Ramos (cell line): Measurements from ENCODE around the gene GREB1L.
"Not testable (repeated sequence)": the region's sequence is repeated elsewhere in the genome, so short reads cannot be mapped to it uniquely, and the experiment has no call there.

Source experiments
- in situ Hi-C: fragments of 300-500 bp; cut with MboI; formaldehyde crosslinking; loops from one replicate; pipeline ENCODE4 v1.14.3; 2022; ENCODE audit warnings: low sequenced_read_pairs; ENCODE audit not compliant: unreplicated experiment

GREB1L gene

GRCh38 chr18:21261352-21261751 lies 19.3 kb downstream of the GREB1L start:
- in situ Hi-C loops, result no loop called here

- in situ Hi-C loops, result no loop called here
These were observed 20.2 kb downstream of the GREB1L start for GRCh38 chr18:21262244-21262643.

GRCh38 chr18:21262979-21263378 lies 20.9 kb downstream of the GREB1L start:
- in situ Hi-C loops, result no loop called here

GRCh38 chr18:21264651-21265050 lies 22.6 kb downstream of the GREB1L start:
- in situ Hi-C loops, result no loop called here

- in situ Hi-C loops, result no loop called here
These were observed 24.1 kb downstream of the GREB1L start for GRCh38 chr18:21265971-21266673.

DNA sequence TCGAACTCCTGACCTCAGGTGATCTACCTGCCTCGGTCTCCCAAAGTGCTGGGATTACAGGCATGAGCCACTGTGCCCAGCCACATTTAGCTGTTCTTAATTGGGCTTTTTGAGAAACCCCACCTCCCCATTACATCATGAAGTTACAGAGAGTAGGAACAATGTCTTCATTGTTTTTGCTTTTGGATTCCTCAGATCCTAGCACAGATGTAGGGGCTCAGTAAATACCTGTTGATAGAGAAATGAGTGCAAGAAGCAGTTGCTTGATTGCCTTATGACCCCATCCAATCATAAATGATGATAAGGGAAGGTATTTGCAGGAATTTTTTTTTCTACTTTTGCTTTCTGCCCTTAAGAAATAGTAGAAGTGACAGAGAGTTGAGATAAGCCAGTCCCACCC lies 25.4 kb downstream of the GREB1L start:
- in situ Hi-C loops, result no loop called here

GRCh38 chr18:21269349-21269748 lies 27.3 kb downstream of the GREB1L start:
- in situ Hi-C loops, result no loop called here

GRCh38 chr18:21270453-21270852 lies 28.4 kb downstream of the GREB1L start:
- in situ Hi-C loops, result no loop called here

GRCh38 chr18:21272016-21272579 lies 30.1 kb downstream of the GREB1L start:
- in situ Hi-C loops, result no loop called here

GRCh38 chr18:21273568-21273967 lies 31.5 kb downstream of the GREB1L start:
- in situ Hi-C loops, result no loop called here

DNA sequence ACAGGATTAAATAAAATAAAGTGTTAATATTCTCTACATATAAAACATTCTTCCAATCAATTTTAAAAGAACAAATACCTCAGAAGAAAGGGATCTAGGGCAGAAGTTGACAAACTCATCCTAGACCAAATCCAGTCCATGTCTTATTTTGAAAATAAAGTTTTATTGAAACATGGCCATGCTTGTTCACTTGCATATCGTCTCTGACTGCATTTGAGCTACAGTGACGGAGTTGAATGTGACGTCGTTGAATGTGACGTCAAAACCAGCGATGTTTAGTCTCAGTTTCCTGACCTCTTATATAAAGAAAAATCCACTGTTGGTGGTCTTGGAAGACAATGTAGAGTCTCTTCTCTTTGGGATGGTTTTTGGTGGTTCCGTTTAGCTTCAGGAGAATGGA lies 33.6 kb downstream of the GREB1L start:
- in situ Hi-C loops, result no loop called here

DNA sequence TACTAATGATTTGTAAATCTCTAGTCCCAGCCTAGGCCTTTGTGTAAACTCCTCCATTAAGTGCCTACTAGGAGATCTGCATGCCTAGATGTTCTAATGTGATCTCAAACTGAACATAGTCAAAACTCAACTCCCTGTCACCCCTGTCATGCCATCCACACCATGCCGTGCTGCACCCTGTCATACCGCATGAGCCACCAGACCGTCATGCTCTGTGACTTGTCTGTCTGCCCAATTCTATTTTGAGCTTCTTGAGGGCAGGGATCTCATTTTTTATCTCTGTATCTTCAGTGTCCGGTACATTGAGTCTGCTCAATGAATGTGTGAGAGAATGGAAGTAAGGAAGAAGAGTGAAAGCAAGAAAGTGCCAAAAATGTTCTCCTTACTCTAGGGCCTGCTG lies 35.5 kb downstream of the GREB1L start:
- in situ Hi-C loops, result no loop called here

DNA sequence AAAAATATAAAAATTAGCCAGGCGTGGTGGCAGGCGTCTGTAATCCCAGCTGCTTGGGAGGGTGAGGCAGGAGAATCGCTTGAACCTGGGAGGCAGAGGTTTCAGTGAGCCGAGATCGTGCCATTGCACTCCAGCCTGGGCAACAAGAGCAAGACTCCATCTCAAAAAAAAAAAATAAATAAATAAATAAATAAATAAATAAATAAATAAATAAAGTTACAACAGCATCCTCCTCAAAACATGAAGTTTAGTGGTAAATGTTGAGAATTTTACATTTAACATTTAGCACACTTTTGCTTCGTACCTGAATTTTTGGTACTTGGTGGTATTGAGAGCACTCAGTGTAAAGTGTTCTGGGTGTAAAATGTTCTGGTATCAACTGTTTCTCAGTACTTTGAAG lies 36.2 kb downstream of the GREB1L start:
- in situ Hi-C loops, result not testable (repeated sequence)

GRCh38 chr18:21281603-21282002 lies 39.6 kb downstream of the GREB1L start:
- in situ Hi-C loops, result no loop called here

DNA sequence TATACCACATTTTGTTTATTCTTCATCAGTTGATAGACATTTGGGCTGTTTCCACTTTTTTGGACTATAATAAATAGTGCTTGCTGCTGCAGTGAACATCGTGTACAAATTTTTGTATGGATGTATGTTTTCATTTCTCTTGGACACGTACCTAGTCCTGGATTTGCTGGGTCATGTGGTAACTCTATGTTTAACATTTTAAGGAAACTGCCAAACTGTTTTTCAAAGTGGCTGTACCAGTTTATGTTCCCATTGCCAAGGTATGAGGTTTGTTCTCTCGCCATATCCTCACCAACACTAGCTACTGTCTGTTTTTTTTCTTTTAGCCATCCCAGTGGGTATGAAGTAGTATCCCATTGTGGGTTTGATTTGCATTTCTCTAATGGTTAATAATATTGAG lies 42.5 kb downstream of the GREB1L start:
- in situ Hi-C loops, result no loop called here

GRCh38 chr18:21289827-21290226 lies 47.8 kb downstream of the GREB1L start:
- in situ Hi-C loops, result no loop called here

DNA sequence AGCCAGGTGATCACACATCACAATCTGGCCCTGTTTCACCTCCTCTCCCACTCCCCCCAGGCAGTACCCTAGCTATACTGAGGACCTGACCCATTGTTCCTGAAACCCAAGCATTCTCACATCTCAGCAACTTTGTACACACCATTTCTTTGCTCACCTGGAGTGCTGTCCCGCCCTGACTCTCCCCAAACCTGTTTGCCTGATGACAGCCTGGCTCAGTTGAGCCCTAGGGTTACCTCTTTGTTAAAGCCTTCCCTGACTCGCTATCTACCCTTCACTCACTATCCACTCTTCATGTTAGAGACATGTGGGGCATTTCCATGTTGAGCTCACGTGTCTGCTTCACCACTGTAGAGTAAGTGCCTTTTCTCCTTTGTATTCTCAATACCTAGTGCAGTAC lies 49.1 kb downstream of the GREB1L start:
- in situ Hi-C loops, result no loop called here

DNA sequence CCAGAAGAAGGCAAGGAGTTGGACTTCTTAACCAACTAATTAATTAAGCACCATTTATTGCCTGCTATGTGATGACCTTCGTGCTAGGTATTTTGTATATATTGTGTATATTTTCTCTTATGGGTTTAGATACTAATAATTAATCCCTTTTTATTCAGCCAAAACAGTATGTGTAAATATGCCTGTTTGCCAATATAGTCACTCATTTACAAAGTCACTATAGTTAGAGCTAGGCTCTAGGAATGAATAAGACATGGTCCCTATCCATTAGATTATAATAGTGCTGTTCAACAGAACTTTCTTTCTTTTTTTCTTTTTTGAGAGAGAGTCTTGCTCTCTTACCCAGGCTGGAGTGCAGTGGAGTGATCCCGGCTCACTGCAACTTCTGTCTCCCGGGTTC lies 51.4 kb downstream of the GREB1L start:
- in situ Hi-C loops, result no loop called here

- in situ Hi-C loops, result no loop called here
These were observed 53.1 kb downstream of the GREB1L start for GRCh38 chr18:21295101-21295500.

DNA sequence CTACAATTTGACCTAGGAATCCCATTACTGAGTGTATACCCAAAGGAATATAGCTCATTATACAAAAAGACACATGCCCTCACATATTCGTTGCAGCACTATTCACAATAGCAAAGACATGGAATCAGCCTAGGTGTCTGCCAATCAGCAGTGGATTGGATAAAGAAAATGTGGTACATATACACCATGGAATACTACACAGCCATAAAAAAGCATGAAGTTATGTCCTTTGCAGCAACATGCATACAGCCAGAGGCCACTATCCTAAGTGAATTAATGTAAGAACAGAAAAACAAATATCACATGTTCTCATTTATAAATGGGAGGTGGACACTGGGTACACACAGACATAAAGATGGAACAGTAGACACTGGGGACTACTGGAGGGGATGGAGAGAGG lies 54.0 kb downstream of the GREB1L start:
- in situ Hi-C loops, result no loop called here

DNA sequence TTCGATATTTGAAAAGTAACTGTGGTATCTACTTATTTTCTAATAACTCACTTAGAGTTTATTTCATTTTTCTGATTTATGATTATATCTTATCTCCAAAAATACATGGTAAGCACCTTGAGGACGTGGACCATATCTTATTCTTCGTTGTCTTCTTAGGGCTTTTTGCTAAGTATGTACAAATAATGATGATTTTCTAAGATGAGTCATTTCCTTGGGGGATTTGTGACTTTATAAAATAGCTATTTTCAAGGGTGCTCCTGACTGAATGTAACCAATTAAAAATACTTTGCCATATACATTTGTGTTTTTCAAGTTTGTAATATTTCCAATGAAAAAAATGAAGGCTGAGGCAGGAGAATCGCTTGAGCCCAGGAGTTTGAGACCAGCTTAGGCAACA lies 56.3 kb downstream of the GREB1L start:
- in situ Hi-C loops, result no loop called here
